HTR-8/SVneo (cell line): ENCODE measurements around the gene PEDS1.
"Not testable (repeated sequence)": the region's sequence is repeated elsewhere in the genome, so short reads cannot be mapped to it uniquely, and the experiment has no call there.

Source experiments
- DNase-seq: peaks from one replicate; pipeline ENCODE4 v3.0.0; 2011; ENCODE audit warnings: low spot score, mixed read lengths; ENCODE audit not compliant: insufficient read length
- FAIRE-seq: peaks from 2 replicates; lab custom pipeline; 2011; peaks lifted over from hg19 to GRCh38; lab: Jason Lieb, UNC

The PEDS1 gene

DNA sequence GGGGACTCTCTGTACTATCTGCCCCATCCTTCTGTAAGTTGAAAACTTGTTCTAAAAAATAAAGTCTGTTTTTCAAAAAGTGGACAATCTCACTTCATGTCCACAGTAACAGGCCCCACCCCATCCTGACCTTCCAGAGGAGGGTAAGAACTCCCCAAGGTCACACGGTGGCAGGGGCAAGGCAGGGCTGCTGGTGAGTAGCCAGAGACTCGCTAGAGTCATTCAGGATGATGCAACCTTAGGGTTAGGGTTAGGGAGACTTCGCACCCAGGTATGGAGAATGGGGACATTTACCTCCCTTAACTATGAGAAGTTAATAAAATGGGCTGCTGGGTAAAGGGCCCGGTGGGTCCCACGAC lies 15.4 kb downstream of the PEDS1 start:
- FAIRE-seq = peak; percentile 86
- no peak for DNase-seq

- DNase-seq, FAIRE-seq: not testable (repeated sequence)
Measured at GRCh38 chr20:50137702-50138101, 15.8 kb downstream of the PEDS1 start.

- FAIRE-seq (peak; percentile 99), DNase-seq (no peak)
Measured at GRCh38 chr20:50136822-50137599, 16.5 kb downstream of the PEDS1 start.

GRCh38 chr20:50135157-50135556 lies 18.4 kb downstream of the PEDS1 start:
- FAIRE-seq = peak; percentile 48
- DNase-seq = not testable (repeated sequence)

GRCh38 chr20:50133474-50134217 lies 19.9 kb downstream of the PEDS1 start:
- FAIRE-seq (peak; percentile 91), DNase-seq (no peak)

DNA sequence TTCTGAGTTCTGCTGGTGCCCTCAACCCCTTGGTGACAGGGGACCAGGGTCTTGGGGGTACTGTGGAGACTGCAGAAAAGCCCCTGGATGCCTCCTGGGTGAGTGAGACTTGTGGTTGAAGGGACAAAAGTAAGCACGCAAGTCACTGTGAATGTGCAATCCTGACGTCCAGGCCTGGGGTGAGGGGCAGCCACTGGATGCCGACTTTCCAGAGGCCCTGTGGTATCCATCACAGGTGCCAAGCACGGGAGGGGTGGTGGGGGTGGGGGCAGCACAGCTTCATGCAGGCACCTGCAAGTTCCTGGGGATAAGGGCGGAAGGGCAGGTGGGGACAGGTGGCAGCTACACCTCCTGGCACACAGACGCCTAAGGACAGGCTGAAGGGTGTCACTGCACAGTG lies 20.5 kb downstream of the PEDS1 start:
- DNase-seq (no peak), FAIRE-seq (no peak)

DNA sequence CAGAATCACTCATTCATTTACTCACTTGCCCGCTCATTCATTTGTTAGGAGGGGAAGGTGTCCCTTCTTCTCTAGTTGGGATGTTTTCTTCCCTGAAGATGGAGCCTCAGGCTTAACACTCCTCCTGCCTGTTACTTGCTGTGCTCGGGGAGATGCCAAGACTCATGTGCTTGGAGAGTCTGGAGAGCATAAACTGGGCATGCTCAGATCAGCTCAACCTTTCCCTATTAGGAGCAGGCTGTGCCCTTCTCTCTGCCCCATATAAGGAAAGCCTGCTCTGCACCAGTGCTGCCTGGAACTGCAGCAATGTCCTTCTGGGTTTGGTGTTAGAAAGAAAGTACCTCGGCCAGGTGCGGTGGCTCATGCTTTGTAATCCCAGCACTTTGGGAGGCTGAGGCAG lies 22.5 kb downstream of the PEDS1 start:
- FAIRE-seq (peak; percentile 86), DNase-seq (no peak)

GRCh38 chr20:50130356-50130723 lies 23.2 kb downstream of the PEDS1 start:
- DNase-seq = no peak
- FAIRE-seq = peak; percentile 20

- peak; percentile 80 for FAIRE-seq
Measured at GRCh38 chr20:50129662-50130355, 23.7 kb downstream of the PEDS1 start.

GRCh38 chr20:50128520-50128905 lies 25.0 kb downstream of the PEDS1 start:
- DNase-seq (no peak), FAIRE-seq (peak; percentile 20)

More at GRCh38 chr20:50129662-50130355, 23.7 kb downstream of the PEDS1 start:
- no peak for DNase-seq

GRCh38 chr20:50127587-50128519 lies 25.7 kb downstream of the PEDS1 start:
- DNase-seq (no peak), FAIRE-seq (peak; percentile 94)

- FAIRE-seq = peak; percentile 52
- no peak for DNase-seq
Measured at GRCh38 chr20:50126662-50127061, 26.9 kb downstream of the PEDS1 start.

DNA sequence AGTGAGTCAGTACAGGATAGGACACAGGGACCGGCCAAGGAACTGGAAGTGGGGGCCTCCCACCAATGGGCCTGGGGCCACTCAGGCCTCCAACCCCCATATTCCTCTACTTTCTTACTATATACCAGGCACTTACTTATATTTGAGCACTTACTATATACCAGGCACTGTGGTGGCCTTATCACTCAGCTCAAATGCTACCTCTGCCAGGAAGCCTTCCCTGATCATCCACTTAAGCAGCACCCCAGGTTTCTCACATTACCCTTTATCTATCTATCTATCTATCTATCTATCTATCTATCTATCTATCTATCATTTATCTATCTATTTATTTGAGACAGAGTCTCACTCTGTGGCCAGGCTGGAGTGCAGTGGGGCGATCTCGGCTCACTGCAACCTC lies 28.2 kb downstream of the PEDS1 start:
- FAIRE-seq (no peak), DNase-seq (no peak)

GRCh38 chr20:50124496-50124895 lies 29.0 kb downstream of the PEDS1 start:
- no peak for DNase-seq
- FAIRE-seq = no peak

DNA sequence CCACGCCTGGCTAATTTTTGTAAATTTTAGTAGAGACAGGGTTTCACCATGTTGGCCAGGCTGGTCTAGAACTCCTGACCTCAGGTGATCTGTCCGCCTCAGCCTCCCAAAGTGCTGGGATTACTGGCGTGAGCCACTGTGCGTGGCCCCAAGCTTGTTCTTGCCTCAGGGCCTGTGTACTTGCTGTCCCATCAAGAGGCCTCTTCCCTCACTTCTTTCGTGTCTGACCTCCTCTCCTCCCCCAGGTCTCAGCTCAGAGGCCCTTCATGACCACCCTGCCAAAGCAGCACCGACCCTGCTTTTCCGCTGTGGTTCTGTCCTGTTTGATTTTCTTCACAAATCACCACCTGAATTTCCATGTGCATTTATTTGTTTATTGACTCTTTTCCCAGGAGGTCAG lies 30.1 kb downstream of the PEDS1 start:
- FAIRE-seq (no peak), DNase-seq (no peak)

DNA sequence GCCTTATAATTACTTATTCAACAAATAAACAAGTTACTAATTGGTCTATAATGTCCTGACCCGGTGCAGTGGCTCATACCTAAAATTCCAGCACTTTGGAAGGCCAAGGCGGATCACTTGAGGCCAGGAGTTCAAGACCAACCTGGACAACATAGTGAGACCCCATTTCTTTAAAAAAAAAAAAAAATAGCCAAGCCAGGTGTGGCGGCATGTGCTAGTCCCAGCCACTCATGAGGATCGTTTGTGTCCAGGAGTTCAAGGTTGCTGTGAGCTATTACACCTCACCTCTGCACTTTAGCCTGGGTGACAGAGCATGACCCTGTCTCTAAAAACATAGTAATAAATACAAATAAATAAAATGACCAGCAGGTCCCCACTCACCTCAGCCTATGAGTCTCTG lies 30.8 kb downstream of the PEDS1 start:
- FAIRE-seq = no peak
- DNase-seq = no peak

DNA sequence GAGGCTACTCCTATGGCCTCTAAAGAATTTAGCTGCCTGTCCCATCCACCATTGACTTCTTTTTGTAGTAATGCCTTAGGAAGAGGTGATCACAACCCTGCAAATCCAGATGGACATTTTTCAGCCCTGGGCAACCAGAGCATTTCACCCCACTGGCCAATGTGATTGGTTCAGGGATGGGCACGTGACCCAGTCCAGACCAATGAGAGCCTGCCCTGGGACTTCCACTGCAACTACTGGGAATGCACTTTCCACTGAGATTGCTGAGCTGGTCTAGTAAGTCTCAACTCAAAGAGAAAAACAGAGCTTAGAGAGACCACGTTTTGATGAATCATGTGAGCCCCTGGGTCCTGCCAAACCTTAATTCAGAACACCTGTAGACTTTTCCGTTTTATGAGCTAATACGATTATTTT lies 31.7 kb downstream of the PEDS1 start:
- DNase-seq (no peak), FAIRE-seq (no peak)

GRCh38 chr20:50120935-50121693 lies 32.4 kb downstream of the PEDS1 start:
- DNase-seq = peak; percentile 95
- peak; percentile 99 for FAIRE-seq

- no peak for FAIRE-seq
- DNase-seq = no peak
Measured at GRCh38 chr20:50118203-50118602, 35.3 kb downstream of the PEDS1 start.
